HG03196 (cell line): ENCODE results near the gene PPM1A.
A peak's percentile ranks its signal among the peaks of the same experiment; 100 is the strongest.

Source experiments
- ATAC-seq: cut with Tn5 transposase; IDR thresholded peaks from one replicate; pipeline ENCODE4 v1.9.1; 2021; ENCODE audit not compliant: unreplicated experiment

Gene PPM1A

GRCh38 chr14:60226298-60226697 is 22.7 kb upstream of the PPM1A start:
- no peak for ATAC-seq

- no peak for ATAC-seq
These were observed 21.7 kb upstream of the PPM1A start for GRCh38 chr14:60227291-60227690.

- no peak for ATAC-seq
These were observed 19.4 kb upstream of the PPM1A start for GRCh38 chr14:60229614-60230013.

- ATAC-seq = no peak
These were observed 16.8 kb upstream of the PPM1A start for GRCh38 chr14:60232185-60232584.

- ATAC-seq = no peak
These were observed 15.8 kb upstream of the PPM1A start for GRCh38 chr14:60233251-60233650.

- no peak for ATAC-seq
These were observed 15.1 kb upstream of the PPM1A start for GRCh38 chr14:60233891-60234290.

GRCh38 chr14:60235440-60235839 is 13.6 kb upstream of the PPM1A start:
- no peak for ATAC-seq

- ATAC-seq = no peak
These were observed 10.1 kb upstream of the PPM1A start for GRCh38 chr14:60238955-60239354.

- ATAC-seq = no peak
These were observed 8.7 kb upstream of the PPM1A start for GRCh38 chr14:60240139-60240856.

GRCh38 chr14:60241091-60241490 is 7.9 kb upstream of the PPM1A start:
- no peak for ATAC-seq

GRCh38 chr14:60242429-60242828 is 6.6 kb upstream of the PPM1A start:
- ATAC-seq = no peak

GRCh38 chr14:60245380-60246177 is 3.4 kb upstream of the PPM1A start:
- ATAC-seq = no peak

- ATAC-seq = peak; percentile 64
These were observed 876 bp upstream of the PPM1A start for GRCh38 chr14:60247994-60248696.

GRCh38 chr14:60249321-60250256 is 568 bp downstream of the PPM1A start:
- peak; percentile 23 for ATAC-seq

- no peak for ATAC-seq
These were observed 1.4 kb downstream of the PPM1A start for GRCh38 chr14:60250257-60251035.

GRCh38 chr14:60251877-60252276 is 2.9 kb downstream of the PPM1A start:
- ATAC-seq = no peak

- ATAC-seq = no peak
These were observed 3.6 kb downstream of the PPM1A start for GRCh38 chr14:60252630-60253029.

GRCh38 chr14:60253649-60254048 is 4.6 kb downstream of the PPM1A start:
- ATAC-seq = no peak

GRCh38 chr14:60254176-60254575 is 5.2 kb downstream of the PPM1A start:
- no peak for ATAC-seq

GRCh38 chr14:60257865-60258264 is 8.8 kb downstream of the PPM1A start:
- no peak for ATAC-seq
